GM23338 (cell line): Measurements from ENCODE around the gene ECT2. TPM values are rescaled to one million over a fixed set of nuclear protein-coding genes. Genes with fewer than 3 reads are reported as not detected.

Source experiments
- ATAC-seq: fragments of 200-7000 bp; cut with Tn5 transposase; 3 replicates; pipeline ENCODE4 v1.9.1; 2020
- DNase-seq: peaks from one replicate; pipeline ENCODE4 v3.0.0-alpha.2; 2015; ENCODE audit warnings: low spot score
- H2AFZ ChIP-seq: fragments of 200-600 bp; sonication (generic); 2 replicates; pipeline ENCODE4 v1.8.0; 2016; ENCODE audit warnings: antibody characterized with exemption, mild to moderate bottlenecking, moderate library complexity
- H3F3A ChIP-seq: fragments of 200-600 bp; sonication (generic); replicated peaks from 2 replicates; pipeline ENCODE4 v1.8.0; 2017; ENCODE audit warnings: antibody characterized with exemption, mixed run types, low read depth
- H3K27ac ChIP-seq: fragments of 200-600 bp; sonication (generic); 2 replicates; pipeline ENCODE4 v1.6.1; 2016; ENCODE audit warnings: low read depth
- H3K27me3 ChIP-seq: fragments of 200-600 bp; sonication (generic); 2 replicates; pipeline ENCODE4 v1.8.0; 2016; ENCODE audit warnings: mild to moderate bottlenecking, mixed run types, moderate library complexity; ENCODE audit not compliant: insufficient read depth
- H3K36me3 ChIP-seq: fragments of 200-600 bp; sonication (generic); 2 replicates; pipeline ENCODE4 v1.8.0; 2016; ENCODE audit warnings: mild to moderate bottlenecking; ENCODE audit not compliant: insufficient read depth
- H3K4me1 ChIP-seq: fragments of 200-600 bp; sonication (generic); 2 replicates; pipeline ENCODE4 v1.8.0; 2016; ENCODE audit warnings: mild to moderate bottlenecking, moderate library complexity; ENCODE audit not compliant: insufficient read depth
- H3K4me2 ChIP-seq: fragments of 200-600 bp; sonication (generic); 2 replicates; pipeline ENCODE4 v1.7.1; 2017; ENCODE audit warnings: mixed run types
- H3K4me3 ChIP-seq: fragments of 200-600 bp; sonication (generic); 2 replicates; pipeline ENCODE4 v1.6.1; 2016; ENCODE audit warnings: mixed run types
- H3K79me2 ChIP-seq: fragments of 200-600 bp; sonication (generic); replicated peaks from 2 replicates; pipeline ENCODE4 v1.8.0; 2017; ENCODE audit warnings: mild to moderate bottlenecking; ENCODE audit not compliant: insufficient read depth
- H3K9me2 ChIP-seq: fragments of 200-600 bp; sonication (generic); 2 replicates; pipeline ENCODE4 v1.8.0; 2017; ENCODE audit not compliant: insufficient read depth
- H4K20me1 ChIP-seq: fragments of 200-600 bp; sonication (generic); replicated peaks from 2 replicates; pipeline ENCODE4 v1.8.0; 2017; ENCODE audit warnings: mild to moderate bottlenecking; ENCODE audit not compliant: insufficient read depth
- H3K27ac Mint-ChIP-seq: 2 replicates; pipeline ENCODE4 v1.8.0; 2020; ENCODE audit warnings: inconsistent platforms, mild to moderate bottlenecking, moderate library complexity, mixed read lengths
- H3K27me3 Mint-ChIP-seq: 3 replicates; pipeline ENCODE4 v1.8.0; 2022; ENCODE audit warnings: low read depth, mild to moderate bottlenecking, moderate library complexity, mixed read lengths, inconsistent platforms; ENCODE audit not compliant: insufficient read depth, poor library complexity
- H3K36me3 Mint-ChIP-seq: 3 replicates; pipeline ENCODE4 v1.8.0; 2021; ENCODE audit warnings: low read depth, mild to moderate bottlenecking, inconsistent platforms, moderate library complexity, mixed read lengths
- H3K4me1 Mint-ChIP-seq: 3 replicates; pipeline ENCODE4 v1.8.0; 2020; ENCODE audit warnings: mild to moderate bottlenecking, inconsistent platforms, mixed read lengths
- H3K4me3 Mint-ChIP-seq: 3 replicates; pipeline ENCODE4 v1.8.0; 2021; ENCODE audit warnings: moderate library complexity, mild to moderate bottlenecking, inconsistent platforms, mixed read lengths
- H3K9me3 Mint-ChIP-seq: 3 replicates; pipeline ENCODE4 v1.8.0; 2020; ENCODE audit warnings: moderate library complexity, mild to moderate bottlenecking, inconsistent platforms, mixed read lengths
- CREB1 ChIP-seq: fragments of 250-450 bp; sonication (Bioruptor Pico); IDR thresholded peaks from 2 replicates; pipeline ENCODE4 v1.5.0; 2020; ENCODE audit warnings: low read depth, mild to moderate bottlenecking, moderate library complexity
- CTCF ChIP-seq, 2 experiments: fragments of 200-600 bp in 1 of 2; sonication (generic) in 1 of 2; conservative IDR thresholded peaks; 2 replicates each; pipeline versions ENCODE4 v1.5.1 to v1.6.1; 2016 to 2017; ENCODE audit warnings: antibody characterized with exemption in 2 of 2, low read depth in 2 of 2, mild to moderate bottlenecking in 2 of 2, moderate library complexity in 1 of 2
- EZH2phosphoT487 ChIP-seq: fragments of 200-600 bp; sonication (generic); IDR thresholded peaks from one replicate; pipeline ENCODE4 v1.8.1; 2018; ENCODE audit warnings: antibody characterized with exemption; ENCODE audit not compliant: unreplicated experiment
- JUNB ChIP-seq: IDR thresholded peaks from one replicate; pipeline ENCODE4 v1.6.1; 2016; ENCODE audit warnings: antibody characterized with exemption; ENCODE audit not compliant: unreplicated experiment
- NANOG ChIP-seq: IDR thresholded peaks from 2 replicates; pipeline ENCODE4 v1.6.1; 2016; ENCODE audit warnings: antibody characterized with exemption, borderline replicate concordance
- POLR2AphosphoS5 ChIP-seq: IDR thresholded peaks from 2 replicates; pipeline ENCODE4 v1.6.1; 2016; ENCODE audit warnings: antibody characterized with exemption, low read depth
- REST ChIP-seq: IDR thresholded peaks from one replicate; pipeline ENCODE4 v1.6.1; 2018; ENCODE audit warnings: antibody characterized with exemption; ENCODE audit not compliant: unreplicated experiment
- STAT1 ChIP-seq: IDR thresholded peaks from one replicate; pipeline ENCODE4 v1.6.1; 2016; ENCODE audit warnings: antibody characterized with exemption; ENCODE audit not compliant: unreplicated experiment
- ZNF114 ChIP-seq: fragments of 250-450 bp; sonication (Bioruptor Pico); IDR thresholded peaks from 2 replicates; pipeline ENCODE4 v1.5.0; 2020; ENCODE audit warnings: mild to moderate bottlenecking, moderate library complexity
- ZNF462 ChIP-seq: fragments of 250-450 bp; sonication (Bioruptor Pico); IDR thresholded peaks from 2 replicates; pipeline ENCODE4 v1.5.0; 2020; ENCODE audit warnings: mild to moderate bottlenecking, moderate library complexity
- polyA plus RNA-seq: library from polyadenylated mRNA; unstranded; fragments of >200 nt; fragmentation: Nextera tagmentation; extraction: Ambion mirVana; gene quantifications from 2 replicates; pipeline ENCODE4 v1.2.1, GENCODE V29; 2016
- total RNA-seq: library from RNA; depleted of rRNA; stranded (reverse); fragments of >200 nt; shearing (Covaris generic); gene quantifications from 2 replicates; pipeline ENCODE4 v1.2.3, GENCODE V29; 2014

Gene ECT2
- total and polyA plus RNA-seq, 2 experiments from 2014 or later: 102 to 111 TPM

GRCh38 chr3:172836390-172836997 lies 86.0 kb downstream of the ECT2 start:
- Histone ChIP-seq H3K4me2 (no peak overlapping the region), H3F3A (no peaks in the 10 kb centered on the region), H3K4me3 (no peak overlapping the region), H3K4me1 (peaks cover 10% of the 10 kb centered on the region; the same call in 1 of the 2 replicates), H3K9me2 (no peaks in the 10 kb centered on the region), H3K27me3 (no peaks in the 10 kb centered on the region), H3K27ac (no peak overlapping the region), H3K36me3 (no peaks in the 10 kb centered on the region), H2AFZ (no peak overlapping the region), H4K20me1 (no peaks in the 10 kb centered on the region), H3K79me2 (no peaks in the 10 kb centered on the region)
- H3K27ac Mint-ChIP-seq: no peak overlapping the region
- peaks cover 6% of the 10 kb centered on the region for H3K4me1 Mint-ChIP-seq
- H3K27me3 Mint-ChIP-seq: no peaks in the 10 kb centered on the region
- TF ChIP-seq EZH2phosphoT487: no peak
- peak; percentile 77 to 87 for TF ChIP-seq CTCF (conservative IDR thresholded peaks at IDR 0.05; ENCODE audit: low read depth in 2 of 2)
- H3K36me3 Mint-ChIP-seq: no peaks in the 10 kb centered on the region
- no peaks in the 10 kb centered on the region for H3K9me3 Mint-ChIP-seq
- peak; percentile 85 for ATAC-seq
- peak; percentile 84 for DNase-seq
- no peak overlapping the region for H3K4me3 Mint-ChIP-seq

GRCh38 chr3:172839679-172840078 lies 89.2 kb downstream of the ECT2 start:
- Histone ChIP-seq H3K27me3 (no peaks in the 10 kb centered on the region), H2AFZ (0 out of 2 replicates have a peak overlapping the region, but pooled peaks have one; percentile 26), H3K27ac (no peak overlapping the region), H3K36me3 (no peaks in the 10 kb centered on the region), H3K4me3 (no peak overlapping the region), H3K4me2 (no peak overlapping the region), H3K79me2 (no peaks in the 10 kb centered on the region), H3K4me1 (peaks cover 10% of the 10 kb centered on the region; the same call in 1 of the 2 replicates), H3K9me2 (no peaks in the 10 kb centered on the region), H4K20me1 (no peaks in the 10 kb centered on the region), H3F3A (no peaks in the 10 kb centered on the region)
- H3K9me3 Mint-ChIP-seq: no peaks in the 10 kb centered on the region
- H3K4me1 Mint-ChIP-seq: peaks cover 6% of the 10 kb centered on the region
- no peak overlapping the region for H3K4me3 Mint-ChIP-seq
- H3K27ac Mint-ChIP-seq: no peak overlapping the region
- ATAC-seq (no peak), DNase-seq (no peak)
- no peaks in the 10 kb centered on the region for H3K36me3 Mint-ChIP-seq
- no peaks in the 10 kb centered on the region for H3K27me3 Mint-ChIP-seq
- no peak for TF ChIP-seq EZH2phosphoT487
- TF ChIP-seq POLR2AphosphoS5: no peak
- TF ChIP-seq CREB1: no peak
- no peak for TF ChIP-seq NANOG
- no peak for TF ChIP-seq ZNF462 (CRISPR knock-in tag)
- TF ChIP-seq JUNB: no peak
- no peak for TF ChIP-seq REST
- no peak for TF ChIP-seq STAT1
- no peak for TF ChIP-seq ZNF114 (CRISPR knock-in tag)
